Kidney capillary endothelial cell (primary cell): ENCODE measurements around the gene GFI1B.
"Not testable (repeated sequence)": the region's sequence is repeated elsewhere in the genome, so short reads cannot be mapped to it uniquely, and the experiment has no call there.

Experiments
- DNase-seq: peaks from one replicate; pipeline ENCODE4 v3.0.0-alpha.2; 2018; ENCODE audit warnings: low spot score

The GFI1B gene

DNA sequence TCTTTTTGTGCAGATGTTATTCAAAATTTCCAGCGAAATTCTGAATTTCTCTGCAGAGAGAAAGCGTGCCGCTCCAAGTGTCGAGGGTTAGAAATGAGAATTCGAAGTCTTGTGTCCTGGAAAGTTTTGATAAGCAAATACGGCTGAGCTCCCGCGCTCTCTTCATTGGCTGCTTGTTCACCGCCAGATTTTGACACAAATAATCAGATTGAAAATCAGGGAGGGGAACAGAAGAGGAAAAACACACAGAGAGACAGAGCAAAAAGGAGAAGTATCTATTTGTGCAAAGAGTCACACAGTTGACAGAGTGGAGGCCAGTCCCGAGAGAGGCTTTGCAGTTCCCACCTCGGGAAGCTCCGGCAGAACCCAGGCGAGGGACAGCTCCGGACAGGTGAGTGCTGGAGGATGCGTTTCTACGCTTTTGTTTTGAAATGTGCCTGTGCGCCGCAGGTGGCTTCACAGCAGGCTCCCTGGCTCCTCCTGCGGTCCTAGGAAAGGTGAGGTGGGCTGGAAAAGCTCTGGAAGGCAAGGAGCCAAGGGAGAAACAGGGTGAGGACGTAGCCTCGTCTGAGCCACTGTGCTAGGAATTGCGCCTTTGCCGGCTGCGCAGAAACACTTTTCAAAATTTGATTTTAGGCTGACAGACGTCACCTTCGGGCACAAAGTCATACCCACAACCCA lies at the start of gene GFI1B:
TSS of gene GFI1B (plus strand) at position 244 of the 681 bp plus-strand sequence. CDS start 7,985 bp downstream, outside the sequence.
- no peak for DNase-seq

DNA sequence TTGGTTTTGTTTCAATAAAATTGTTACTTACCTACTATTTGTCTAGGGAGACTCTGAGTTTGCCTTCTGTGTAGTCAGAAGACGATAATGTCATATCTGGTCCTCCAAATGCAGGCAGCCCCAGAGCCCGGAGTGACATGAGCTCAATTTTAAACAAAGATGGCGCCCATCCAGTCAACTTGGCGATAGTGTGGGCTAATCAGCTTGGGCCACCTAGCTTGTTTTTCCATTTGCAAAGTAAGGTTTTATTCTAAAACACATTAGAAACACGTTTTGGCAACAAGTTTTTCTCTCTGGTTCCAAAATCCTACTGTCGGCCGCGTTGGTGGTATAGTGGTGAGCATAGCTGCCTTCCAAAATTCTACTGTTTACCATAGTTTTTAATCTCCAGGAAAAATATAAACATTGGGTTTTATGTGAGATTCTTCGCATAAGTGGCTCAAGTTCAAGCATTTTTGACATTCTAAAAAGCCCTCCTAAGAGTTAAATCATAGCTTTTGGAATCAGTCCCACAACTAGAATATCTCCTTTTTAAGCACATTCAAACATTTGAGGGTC lies 47.2 kb upstream of the GFI1B start:
- DNase-seq, result no peak

DNA sequence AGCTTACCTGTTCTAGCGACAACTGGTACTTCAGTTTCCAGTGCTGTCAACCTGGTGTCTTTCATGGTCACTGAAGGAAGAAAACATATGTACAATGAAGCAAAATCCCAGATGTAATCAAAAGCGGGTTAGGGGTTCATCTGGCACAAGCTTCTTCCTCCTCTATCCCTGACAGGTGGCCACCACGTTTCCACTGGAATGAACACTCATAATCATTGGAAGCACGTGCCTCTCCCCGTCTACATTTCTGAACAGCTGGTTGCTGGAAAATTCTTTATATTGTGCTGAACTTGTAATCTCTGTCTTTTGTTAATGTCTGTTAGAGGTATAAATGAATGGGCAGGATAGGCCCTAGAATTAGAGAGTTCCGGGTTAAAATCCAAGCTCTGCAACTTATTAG lies 43.5 kb upstream of the GFI1B start:
- DNase-seq, result no peak

DNA sequence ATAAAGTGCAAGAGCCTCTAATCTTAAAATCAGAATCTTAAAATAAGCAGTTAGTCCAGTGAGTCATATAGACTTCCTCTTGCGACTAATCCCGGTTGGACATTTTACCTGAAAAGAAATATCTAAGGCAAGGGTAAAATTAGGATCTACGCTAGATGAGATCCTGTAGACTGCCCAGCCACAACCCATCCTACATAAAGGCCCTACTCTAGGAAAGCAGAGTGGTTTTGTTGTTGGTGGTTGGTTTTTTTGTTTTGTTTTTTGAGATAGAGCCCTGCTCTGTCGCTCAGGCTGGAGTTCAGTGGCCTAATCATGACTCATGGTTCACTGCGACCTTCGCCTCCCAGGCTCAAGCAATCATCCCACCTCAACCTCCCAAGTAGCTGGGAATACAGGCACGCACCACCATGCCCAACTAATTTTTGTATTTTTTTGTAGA lies 41.0 kb upstream of the GFI1B start:
- no peak for DNase-seq

DNA sequence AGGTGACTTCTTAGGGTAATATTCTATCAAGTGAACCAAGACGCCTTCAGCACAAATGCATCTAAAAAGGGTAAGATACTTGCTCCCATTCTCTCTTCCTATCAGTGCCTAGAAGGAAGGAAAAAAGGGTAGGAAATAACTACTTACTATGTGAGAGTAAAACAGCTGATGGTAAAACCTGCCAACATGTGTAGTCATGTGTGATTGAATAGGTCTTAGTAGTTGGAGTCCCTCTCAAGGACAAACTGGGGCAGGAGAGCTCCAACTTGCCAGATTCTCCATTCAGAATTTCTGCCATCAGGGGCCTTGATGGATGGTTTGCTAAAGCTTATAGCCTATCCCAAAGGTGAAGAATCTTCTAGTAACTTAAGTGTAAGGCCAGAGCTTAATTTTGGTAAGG lies 39.3 kb upstream of the GFI1B start:
- no peak for DNase-seq

DNA sequence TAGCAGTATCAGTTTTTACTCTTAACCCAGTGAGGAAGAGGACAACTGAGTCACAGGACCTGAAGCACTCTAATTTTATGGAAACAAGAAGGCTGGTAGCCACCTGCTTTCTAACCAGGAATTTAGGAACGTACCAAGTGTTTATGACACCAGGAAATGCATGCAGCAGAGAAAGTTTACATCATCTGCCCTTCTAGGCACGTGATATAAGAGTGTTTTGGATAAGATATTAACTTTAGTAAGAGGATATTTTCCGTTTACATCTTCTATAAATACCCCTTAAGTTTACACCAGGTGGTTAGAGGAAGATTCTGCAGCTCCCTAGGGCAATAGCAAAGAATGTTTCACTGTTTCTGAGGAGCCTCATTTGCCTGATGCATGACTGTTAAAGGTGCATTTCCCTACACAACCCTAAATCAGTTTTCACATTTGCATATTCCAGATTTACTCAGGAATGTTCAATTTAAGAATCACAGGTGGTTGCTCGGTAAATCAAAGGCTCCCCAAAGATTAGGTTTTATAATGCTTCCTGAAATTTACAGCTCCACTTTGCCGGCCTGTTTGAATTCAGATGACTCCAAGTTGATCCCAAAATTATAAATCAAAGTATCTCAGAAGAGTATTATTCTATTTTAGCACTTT lies 35.8 kb upstream of the GFI1B start:
- no peak for DNase-seq

DNA sequence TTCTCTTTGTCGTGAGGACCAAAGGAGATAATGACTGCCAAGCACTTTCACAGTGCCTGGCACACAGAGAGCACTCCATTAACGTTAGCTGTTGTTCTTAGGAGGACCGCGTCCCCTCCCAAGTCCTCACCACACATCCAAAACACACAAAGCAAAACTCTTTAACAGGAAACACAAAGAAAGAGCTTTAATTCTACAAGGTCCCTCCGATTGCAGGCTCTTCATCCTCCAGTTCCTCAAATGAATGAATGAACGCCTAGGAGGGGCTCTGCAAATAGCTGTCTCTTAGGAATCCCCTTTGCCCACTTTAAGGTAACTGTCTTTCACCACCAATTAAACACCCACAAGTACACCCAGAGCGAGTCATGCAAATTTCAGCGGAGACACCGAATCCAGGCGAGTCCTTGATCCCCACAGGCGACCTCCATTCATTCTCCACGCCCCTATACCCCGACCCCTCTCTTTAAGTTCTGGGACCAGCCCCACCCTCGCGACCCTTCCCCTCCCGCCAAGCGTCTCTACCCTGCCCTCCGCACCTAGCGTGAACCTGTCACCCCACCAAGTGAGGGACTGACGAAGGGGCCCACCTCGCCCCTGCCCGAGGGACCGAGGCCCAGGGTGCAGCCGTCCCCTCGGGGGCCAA lies 34.7 kb upstream of the GFI1B start:
- DNase-seq, result no peak

DNA sequence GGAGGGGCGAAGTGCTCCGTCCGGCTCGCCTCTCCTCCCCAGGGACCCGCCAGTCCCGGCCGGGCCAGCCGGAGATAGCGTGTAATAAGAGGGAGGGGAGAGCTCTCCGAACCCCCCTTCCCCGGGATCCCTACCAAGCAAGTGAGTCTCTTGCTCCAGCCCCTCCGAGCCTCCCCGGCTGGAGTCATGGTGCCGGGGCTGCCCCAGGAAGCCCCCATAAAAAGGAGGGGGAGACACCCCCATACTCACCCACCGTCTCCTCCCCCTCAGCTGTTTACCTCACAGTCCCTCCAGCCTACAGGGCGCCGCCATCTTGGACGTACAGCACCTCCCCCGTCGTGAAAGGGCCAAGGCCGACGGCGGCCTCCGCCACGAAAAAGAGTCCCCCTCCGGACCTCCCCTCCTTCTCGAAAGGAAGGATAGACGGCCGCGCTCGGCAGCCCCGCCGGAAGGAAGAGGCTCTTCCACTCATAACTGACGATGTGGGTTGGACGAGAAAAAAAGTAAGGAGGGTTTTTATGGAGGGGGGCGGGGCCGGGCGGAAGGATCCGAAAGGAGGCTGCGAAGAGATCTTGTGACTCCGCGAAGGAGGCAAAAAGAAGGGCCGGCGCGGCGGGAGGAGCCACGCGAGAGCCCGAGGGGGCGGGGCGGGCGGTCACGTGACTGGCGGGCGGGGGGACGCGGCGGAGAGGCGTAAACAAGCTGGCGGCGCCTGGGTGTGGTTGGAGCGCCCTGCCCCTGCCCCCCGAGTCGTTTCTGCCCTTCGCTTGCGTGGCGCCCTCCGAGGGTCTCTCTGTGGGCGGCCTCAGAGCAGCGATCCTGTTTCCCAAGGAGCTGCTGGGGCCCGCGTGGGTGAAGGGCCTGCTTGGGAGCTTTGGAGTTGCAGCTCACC lies 34.0 kb upstream of the GFI1B start, which contains the start of gene TSC1:
TSS of gene TSC1 (minus strand) at position 323 of the 892 bp plus-strand sequence. CDS start 15,744 bp downstream, outside the sequence.
- DNase-seq, result peak; percentile 80

DNA sequence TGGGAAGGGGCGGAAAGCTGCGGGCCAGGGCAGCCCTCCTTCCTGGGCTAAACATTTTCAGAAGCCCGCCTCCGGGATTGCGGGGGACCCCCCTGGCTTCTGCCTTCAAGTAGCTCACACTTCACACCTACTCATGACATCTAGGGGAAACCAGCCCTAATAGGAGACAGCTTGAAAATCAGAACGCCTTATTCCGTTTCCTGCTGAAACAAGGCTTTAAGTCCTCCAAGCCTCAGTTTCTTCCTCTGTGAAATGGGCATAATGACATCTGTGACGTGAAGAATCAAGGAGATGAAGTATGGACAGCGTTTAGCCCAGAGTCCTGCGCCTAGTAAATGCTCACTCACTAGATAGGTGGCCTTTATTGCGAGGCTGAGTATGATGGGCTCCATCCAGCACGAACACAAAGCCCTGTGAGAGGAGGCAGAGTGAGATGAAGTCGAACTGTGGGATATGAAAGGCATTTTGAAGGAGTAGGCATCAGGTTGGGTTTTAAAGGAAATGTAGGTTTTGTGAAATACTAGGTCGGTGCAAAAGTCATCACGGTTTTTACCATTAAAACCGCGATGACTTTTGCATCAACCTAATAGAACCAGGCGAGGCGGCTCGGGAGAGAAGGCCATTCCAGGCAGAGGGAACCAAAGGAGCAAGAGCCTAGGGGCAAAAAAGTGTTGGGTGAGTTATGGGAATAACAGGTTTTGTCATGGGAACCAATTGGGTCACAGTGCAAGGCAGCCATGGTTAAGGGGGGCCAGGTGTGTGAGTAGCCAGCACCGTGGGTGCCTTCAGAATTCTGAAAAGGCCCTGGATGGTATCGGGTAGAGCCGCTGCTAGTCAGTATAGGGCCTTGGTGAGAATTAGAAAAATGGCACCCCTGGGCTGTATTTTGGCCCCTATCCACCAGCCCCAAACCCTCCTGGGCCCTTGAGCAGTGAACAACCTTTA lies 33.0 kb upstream of the GFI1B start:
- DNase-seq, result no peak

DNA sequence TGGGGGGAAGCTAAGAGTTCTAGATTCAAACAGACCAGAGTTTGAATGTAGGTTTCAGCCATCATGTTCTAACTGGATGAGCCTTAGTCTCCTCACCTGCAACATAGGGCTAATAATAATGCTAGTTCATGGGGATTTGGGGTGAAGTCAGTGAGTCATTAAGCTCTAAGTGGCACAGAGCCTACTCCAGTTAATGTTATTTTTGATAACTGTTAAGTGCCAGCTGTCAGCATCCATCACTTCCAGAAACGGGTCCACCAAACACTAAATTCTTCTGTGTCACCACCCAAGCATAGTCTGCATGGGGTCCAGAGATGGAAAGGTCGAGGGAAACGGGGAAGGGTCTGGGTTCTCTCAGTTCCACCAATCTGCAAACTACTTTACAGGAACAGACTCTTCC lies 32.3 kb upstream of the GFI1B start:
- DNase-seq, result no peak

DNA sequence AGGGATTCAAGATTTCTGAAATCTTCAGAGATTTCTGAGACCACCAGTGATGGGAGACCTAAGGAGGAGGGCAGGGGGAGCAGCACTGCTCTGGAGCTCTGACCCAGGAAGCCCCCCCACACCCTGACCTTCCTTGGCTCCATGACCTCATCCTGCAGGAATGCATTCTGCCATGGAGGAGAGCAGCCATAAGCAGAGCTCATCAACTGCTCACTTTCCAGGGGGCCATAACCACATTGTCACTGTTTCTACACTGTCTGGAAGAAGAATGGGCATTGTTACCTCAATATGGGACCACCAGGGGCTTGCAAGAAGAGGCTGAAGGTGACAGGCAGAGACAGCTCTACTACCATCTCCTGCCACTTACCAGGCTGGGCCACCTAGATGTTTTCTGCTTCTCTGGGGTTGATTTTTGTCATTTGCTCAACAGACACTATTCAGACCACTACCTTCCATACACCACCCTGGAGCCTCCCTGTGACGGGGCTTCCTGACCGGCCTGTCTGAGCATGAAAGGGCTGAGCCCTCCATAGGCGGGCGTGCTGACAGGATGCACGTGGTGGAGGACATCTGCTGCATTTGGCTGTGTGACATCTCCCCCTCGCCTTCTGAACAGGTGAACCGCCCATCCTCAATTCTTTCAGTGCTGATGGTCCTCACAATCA lies 31.7 kb upstream of the GFI1B start:
- peak; percentile 29 for DNase-seq

DNA sequence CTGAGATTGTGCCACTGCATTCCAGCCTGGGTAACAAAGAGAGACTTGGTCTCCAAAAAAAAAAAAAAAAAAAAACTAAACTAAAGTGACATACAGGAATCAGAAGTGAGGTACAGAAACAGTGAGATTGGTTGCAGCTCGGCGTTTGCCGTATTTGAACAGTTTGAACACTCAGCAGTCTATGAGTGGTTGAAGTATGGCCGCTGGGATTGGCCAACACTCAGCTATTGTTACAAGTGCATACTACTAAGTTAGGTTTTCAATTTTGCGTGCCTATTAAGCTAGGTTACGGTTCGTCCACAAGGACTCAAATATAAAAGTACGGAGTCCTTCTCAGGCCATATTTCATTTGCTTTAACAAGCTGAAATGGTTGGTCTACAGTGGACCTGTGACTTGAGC lies 30.7 kb upstream of the GFI1B start:
- DNase-seq, result no peak

DNA sequence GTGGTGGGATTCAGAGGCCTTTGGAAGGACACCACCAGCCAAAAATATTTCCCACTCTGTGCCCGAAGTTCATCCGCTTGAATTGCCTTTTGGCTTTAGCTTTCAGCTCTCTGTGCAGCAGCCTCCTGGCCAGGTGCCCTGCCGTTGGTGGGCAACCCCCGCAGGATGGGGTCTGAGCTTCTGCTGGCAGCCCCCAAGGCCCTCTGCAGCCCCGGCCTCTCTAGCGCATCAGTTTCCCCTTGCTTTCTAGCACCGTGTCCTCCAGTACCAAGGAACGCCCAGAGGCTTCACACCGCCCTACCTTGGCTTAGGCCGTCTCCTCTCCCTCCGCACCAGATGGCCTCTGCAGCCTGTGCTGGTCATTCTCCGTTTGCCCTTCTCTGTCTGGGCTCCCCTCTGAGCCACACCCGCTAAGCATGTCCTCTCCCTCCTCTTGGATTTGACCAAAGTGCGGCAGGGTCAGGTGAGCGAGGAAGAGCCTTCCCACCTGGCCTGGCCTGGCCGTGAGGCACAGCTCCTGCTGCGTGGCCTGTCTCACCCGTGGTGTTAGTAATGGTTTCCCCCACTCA lies 29.9 kb upstream of the GFI1B start:
- DNase-seq, result no peak

DNA sequence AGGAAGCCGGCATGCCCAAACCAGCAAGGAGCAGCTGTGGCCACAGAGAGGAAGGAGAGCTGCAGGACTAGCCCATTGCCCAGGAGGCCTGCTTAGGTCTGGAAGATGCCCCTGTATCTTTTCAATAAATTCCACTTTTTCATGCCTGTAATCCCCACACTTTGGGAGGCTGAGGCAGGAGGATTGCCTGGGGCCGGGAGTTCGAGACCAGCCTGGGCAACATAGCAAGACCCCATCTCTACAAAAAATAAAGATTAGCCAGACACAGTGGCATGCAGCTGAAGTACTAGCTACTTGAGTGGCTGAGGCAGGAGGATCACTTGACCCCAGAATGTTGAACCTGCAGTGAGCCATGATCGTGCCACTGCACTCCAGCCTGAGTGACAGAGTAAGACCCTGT lies 28.8 kb upstream of the GFI1B start:
- no peak for DNase-seq

DNA sequence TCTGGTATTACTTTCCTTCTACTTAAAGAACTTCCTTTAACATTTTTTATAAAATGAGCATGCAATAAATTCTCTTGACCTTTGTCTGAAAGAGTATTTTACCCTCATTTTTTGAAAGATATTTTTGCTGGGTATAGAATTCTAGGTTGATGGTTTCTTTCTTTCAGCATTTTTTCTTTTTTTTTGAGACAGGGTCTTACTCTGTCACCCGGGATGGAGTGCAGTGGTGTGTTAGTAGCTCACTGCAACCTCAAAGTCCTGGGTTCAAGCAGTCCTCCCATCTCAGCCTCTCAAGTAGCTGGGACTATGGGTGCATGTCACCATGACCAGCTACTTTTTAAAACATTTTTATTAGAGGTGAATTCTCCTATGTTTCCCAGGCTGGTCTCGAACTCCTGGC lies 23.4 kb upstream of the GFI1B start:
- no peak for DNase-seq

DNA sequence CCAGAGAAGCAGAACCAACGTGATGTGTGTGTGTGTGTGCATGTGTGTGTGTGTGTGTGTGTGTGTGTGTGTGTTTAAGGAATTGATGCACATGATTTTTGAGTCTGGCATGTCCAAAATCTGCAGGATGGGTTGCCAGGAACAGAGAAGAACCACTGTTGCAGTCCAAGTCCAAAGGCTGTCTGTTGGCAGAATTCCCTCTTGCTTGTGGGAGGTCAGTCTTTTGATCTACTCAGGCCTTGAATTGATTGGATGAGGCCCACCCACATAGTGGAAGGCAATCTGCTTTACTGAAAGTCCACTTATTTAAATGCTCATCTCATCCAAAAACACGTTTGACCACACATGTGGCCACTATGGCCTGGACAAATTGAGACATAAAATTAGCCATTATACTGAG lies 22.7 kb upstream of the GFI1B start:
- DNase-seq, result no peak

DNA sequence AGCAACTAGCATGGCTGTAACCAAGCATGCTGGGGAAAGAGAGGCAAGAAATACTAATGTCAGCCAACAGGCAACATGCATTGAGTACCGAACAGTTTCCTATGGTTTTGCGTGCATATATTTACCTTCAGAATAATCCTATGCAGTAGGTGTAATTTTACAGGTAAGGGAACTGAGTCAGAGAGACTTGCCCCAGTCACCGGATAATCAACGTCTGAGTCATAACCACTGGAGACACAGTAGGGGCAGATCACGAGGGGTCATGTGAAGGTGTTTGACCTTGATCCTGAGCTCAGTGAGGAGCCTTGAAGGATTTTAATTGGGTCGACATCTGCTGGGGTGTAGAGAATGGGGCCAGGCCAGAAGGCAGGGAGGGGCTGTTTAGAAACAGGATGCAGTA lies 20.7 kb upstream of the GFI1B start:
- no peak for DNase-seq

DNA sequence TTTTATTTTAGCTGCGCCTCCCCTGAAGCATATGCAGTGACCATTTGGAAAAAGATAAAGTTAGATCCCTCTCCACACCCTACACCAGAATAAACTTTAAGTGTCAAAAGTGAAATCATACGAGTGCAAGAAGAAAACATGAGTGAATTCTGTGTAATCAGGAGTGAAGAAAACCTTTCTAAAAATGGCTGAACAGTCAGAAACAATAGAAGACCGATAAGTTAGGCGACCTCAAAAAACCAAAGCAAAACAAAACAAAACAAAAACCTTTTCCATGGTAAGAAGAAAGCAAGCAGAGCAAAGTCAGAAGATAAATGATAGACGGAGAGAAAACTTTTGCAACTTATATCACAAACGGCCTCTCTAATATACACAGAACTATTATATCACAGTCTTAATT lies 17.5 kb upstream of the GFI1B start:
- DNase-seq, result no peak

DNA sequence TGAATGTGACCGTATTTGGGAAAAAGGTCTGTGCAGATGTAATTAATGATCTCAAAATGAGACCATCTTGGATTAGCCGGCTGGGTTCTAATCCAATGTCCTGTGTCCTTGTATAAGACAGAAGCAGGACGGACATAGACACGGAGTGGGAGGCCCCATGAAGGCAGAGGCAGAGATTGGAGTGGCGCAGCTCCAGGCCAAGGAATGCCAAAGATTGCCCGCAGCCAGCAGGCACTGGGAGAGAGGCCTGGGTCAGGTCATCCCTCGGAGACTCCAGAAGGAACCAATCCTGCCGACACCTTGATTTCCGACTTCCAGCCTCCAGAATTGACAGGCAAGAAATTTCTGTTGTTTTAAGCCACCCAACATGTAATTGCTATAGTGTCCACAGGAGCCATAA lies 13.0 kb upstream of the GFI1B start:
- DNase-seq, result no peak

DNA sequence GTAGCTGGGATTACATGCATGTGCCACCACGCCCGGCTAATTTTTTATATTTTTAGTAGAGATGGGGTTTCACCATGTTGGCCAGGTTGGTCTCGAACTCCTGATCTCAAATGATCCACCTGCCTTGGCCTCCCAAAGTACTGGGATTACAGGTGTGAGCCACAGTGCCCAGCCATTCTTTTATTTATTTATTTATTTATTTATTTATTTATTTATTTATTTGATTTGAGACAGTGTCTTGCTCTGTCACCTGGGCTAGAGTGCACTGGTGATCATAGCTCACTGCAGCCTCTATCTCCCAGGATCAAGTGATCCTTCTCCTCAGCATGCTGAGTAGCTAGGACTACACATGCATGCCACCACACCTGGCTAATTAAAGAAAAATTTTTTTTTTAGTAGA lies 10.6 kb upstream of the GFI1B start:
- DNase-seq, result not testable (repeated sequence)
